H1 (cell line): ENCODE measurements around the gene FPR3. TPM values are rescaled to one million over a fixed set of nuclear protein-coding genes. Genes with fewer than 3 reads are reported as not detected.

Experiments used
- CTCF ChIA-PET: fragments of 300-600 bp; sonication (Branson Sonifier 250); formaldehyde crosslinking; loops from one replicate; lab custom pipeline; 2021; ENCODE audit not compliant: partially characterized antibody; lab: Charles Lee
- POLR2A ChIA-PET: fragments of 300-600 bp; sonication (Branson Sonifier 250); formaldehyde crosslinking; loops from one replicate; lab custom pipeline; 2021; ENCODE audit warnings: inconsistent platforms; ENCODE audit not compliant: partially characterized antibody; lab: Charles Lee
- DNase-seq, 2 experiments: peaks; one replicate each; pipeline versions ENCODE4 v3.0.0 to v3.0.0-alpha.2; 2010 to 2022; ENCODE audit warnings: low spot score in 2 of 2, low read depth in 1 of 2, mixed read lengths in 1 of 2
- FAIRE-seq: peaks from 2 replicates; lab custom pipeline; 2011; peaks lifted over from hg19 to GRCh38; lab: Jason Lieb, UNC
- H2AFZ ChIP-seq: 2 replicates; pipeline ENCODE4 v1.8.1; 2012; ENCODE audit warnings: low read length, inconsistent platforms
- H2AK5ac ChIP-seq: 2 replicates; pipeline ENCODE4 v1.6.1; 2013; ENCODE audit warnings: low read depth, low read length
- H2BK120ac ChIP-seq: replicated peaks from 2 replicates; pipeline ENCODE3; 2013; ENCODE audit warnings: low read depth, low read length, inconsistent platforms
- H2BK12ac ChIP-seq: 2 replicates; pipeline ENCODE4 v1.6.1; 2013; ENCODE audit warnings: low read depth, low read length
- H2BK15ac ChIP-seq: 2 replicates; pipeline ENCODE4 v1.6.1; 2013; ENCODE audit warnings: low read length
- H2BK20ac ChIP-seq: 2 replicates; pipeline ENCODE4 v1.6.1; 2013; ENCODE audit warnings: low read length
- H2BK5ac ChIP-seq: 2 replicates; pipeline ENCODE4 v1.6.1; 2013; ENCODE audit warnings: low read depth, low read length
- H3K14ac ChIP-seq: 2 replicates; pipeline ENCODE4 v1.6.1; 2013; ENCODE audit warnings: inconsistent platforms; ENCODE audit not compliant: insufficient read length
- H3K18ac ChIP-seq: 2 replicates; pipeline ENCODE4 v1.6.1; 2013; ENCODE audit warnings: low read length; ENCODE audit errors: extremely low read depth
- H3K23ac ChIP-seq: 2 replicates; pipeline ENCODE4 v1.6.1; 2013; ENCODE audit warnings: inconsistent platforms; ENCODE audit not compliant: insufficient read length
- H3K23me2 ChIP-seq: 2 replicates; pipeline ENCODE4 v1.6.1; 2013; ENCODE audit warnings: low read depth, low read length
- H3K27ac ChIP-seq: 2 replicates; pipeline ENCODE4 v1.6.1; 2011; ENCODE audit warnings: low read depth, low read length, inconsistent platforms
- H3K27me3 ChIP-seq, 4 experiments: replicated peaks in 1 of 4; 1 replicate in 1 of 4; 2 replicates in 3 of 4; pipeline versions ENCODE4 v1.6.1 to v1.8.1; 2011 to 2013; ENCODE audit warnings: low read length in 3 of 4, mild to moderate bottlenecking in 3 of 4, inconsistent platforms in 2 of 4, mixed read lengths in 2 of 4, moderate library complexity in 1 of 4; ENCODE audit not compliant: control insufficient read depth in 3 of 4, insufficient read depth in 3 of 4; ENCODE audit errors: extremely low read depth in 1 of 4
- H3K36me3 ChIP-seq, 4 experiments: 2 replicates each; pipeline versions ENCODE4 v1.6.1 to v1.8.1; 2011 to 2013; ENCODE audit warnings: mild to moderate bottlenecking in 4 of 4, low read length in 3 of 4, moderate library complexity in 2 of 4, control low read depth in 1 of 4, inconsistent platforms in 1 of 4; ENCODE audit not compliant: insufficient read depth in 4 of 4, control insufficient read depth in 2 of 4
- H3K4ac ChIP-seq: replicated peaks from 2 replicates; pipeline ENCODE3; 2013; ENCODE audit warnings: low read length, low read depth, mixed read lengths, inconsistent platforms; ENCODE audit not compliant: insufficient read length
- H3K4me1 ChIP-seq, 4 experiments: replicated peaks in 1 of 4; 1 replicate in 1 of 4; 2 replicates in 3 of 4; pipeline versions ENCODE4 v1.6.1 to v1.8.1; 2011 to 2013; ENCODE audit warnings: low read length in 3 of 4, inconsistent platforms in 2 of 4, mixed read lengths in 1 of 4; ENCODE audit not compliant: insufficient read depth in 4 of 4, control insufficient read depth in 3 of 4
- H3K4me2 ChIP-seq, 2 experiments: 2 replicates each; pipeline versions ENCODE4 v1.6.1 to v1.8.1; 2011 to 2013; ENCODE audit warnings: low read depth in 2 of 2, low read length in 2 of 2, control low read depth in 1 of 2, inconsistent platforms in 1 of 2, mild to moderate bottlenecking in 1 of 2; ENCODE audit not compliant: insufficient read depth in 1 of 2
- H3K4me3 ChIP-seq, 4 experiments: fragments of 200-600, 300-600 bp in 1 of 4; sonication (generic), shearing (Covaris generic), sonication (Bioruptor Twin) in 1 of 4; 2 replicates each; pipeline versions ENCODE4 v1.5.1 to v1.8.1; 2011 to 2016; ENCODE audit warnings: low read length in 4 of 4, low read depth in 3 of 4, control low read depth in 2 of 4, inconsistent platforms in 2 of 4, mild to moderate bottlenecking in 2 of 4, mixed read lengths in 1 of 4, moderate library complexity in 1 of 4; ENCODE audit not compliant: insufficient read depth in 2 of 4; ENCODE audit errors: extremely low read depth in 1 of 4
- H3K56ac ChIP-seq: replicated peaks from 2 replicates; pipeline ENCODE3; 2013; ENCODE audit warnings: low read depth, mild to moderate bottlenecking, mixed read lengths, low read length, inconsistent platforms; ENCODE audit not compliant: insufficient read length
- H3K79me1 ChIP-seq: 2 replicates; pipeline ENCODE4 v1.6.1; 2013; ENCODE audit warnings: low read depth, low read length, control low read depth
- H3K79me2 ChIP-seq, 2 experiments: 2 replicates each; pipeline versions ENCODE4 v1.6.1 to v1.8.1; 2012 to 2013; ENCODE audit warnings: low read length in 2 of 2, mild to moderate bottlenecking in 2 of 2, inconsistent platforms in 1 of 2; ENCODE audit not compliant: insufficient read depth in 2 of 2, control insufficient read depth in 1 of 2
- H3K9ac ChIP-seq, 4 experiments: replicated peaks in 1 of 4; 1 replicate in 1 of 4; 2 replicates in 3 of 4; pipeline versions ENCODE4 v1.6.1 to v1.8.1; 2011 to 2013; ENCODE audit warnings: low read depth in 3 of 4, low read length in 3 of 4, control low read depth in 2 of 4, mild to moderate bottlenecking in 2 of 4, moderate library complexity in 2 of 4, inconsistent platforms in 1 of 4; ENCODE audit errors: extremely low read depth in 1 of 4
- H3K9me3 ChIP-seq, 2 experiments: 2 replicates each; pipeline versions ENCODE4 v1.6.1 to v1.8.1; 2012 to 2013; ENCODE audit warnings: mild to moderate bottlenecking in 2 of 2, moderate library complexity in 2 of 2, control low read depth in 1 of 2, inconsistent platforms in 1 of 2, low read depth in 1 of 2, low read length in 1 of 2, mixed read lengths in 1 of 2; ENCODE audit not compliant: insufficient read depth in 2 of 2
- H4K20me1 ChIP-seq, 2 experiments: replicated peaks in 1 of 2; 2 replicates each; pipeline versions ENCODE3 to v1.8.1; 2011 to 2013; ENCODE audit warnings: inconsistent platforms in 2 of 2, low read length in 2 of 2, mild to moderate bottlenecking in 1 of 2; ENCODE audit not compliant: insufficient read depth in 2 of 2, control insufficient read depth in 1 of 2
- H4K5ac ChIP-seq: 2 replicates; pipeline ENCODE4 v1.6.1; 2013; ENCODE audit warnings: low read length, low read depth, mixed read lengths, inconsistent platforms; ENCODE audit not compliant: insufficient read length
- H4K8ac ChIP-seq: 2 replicates; pipeline ENCODE4 v1.8.0; 2013; ENCODE audit warnings: mild to moderate bottlenecking, moderate library complexity, low read length, inconsistent platforms; ENCODE audit not compliant: insufficient read depth; ENCODE audit errors: extremely low read depth
- H4K91ac ChIP-seq: replicated peaks from 2 replicates; pipeline ENCODE3; 2013; ENCODE audit warnings: low read length, mixed read lengths, inconsistent platforms; ENCODE audit not compliant: insufficient read length
- CTBP2 ChIP-seq: IDR thresholded peaks from 2 replicates; pipeline ENCODE4 v1.7.0; 2011; ENCODE audit warnings: borderline replicate concordance, mild to moderate bottlenecking, moderate library complexity, mixed read lengths, low read length; ENCODE audit not compliant: insufficient read depth, insufficient read length
- KDM1A ChIP-seq: fragments of 200-600, 300-600 bp; sonication (generic); IDR thresholded peaks from 2 replicates; pipeline ENCODE4 v1.7.1; 2016; ENCODE audit warnings: mild to moderate bottlenecking, low read length, borderline replicate concordance
- TEAD4 ChIP-seq: IDR thresholded peaks from 2 replicates; pipeline ENCODE4 v1.6.1; 2012; ENCODE audit warnings: low read depth, low read length, inconsistent platforms, mixed read lengths
- WGBS, 2 experiments: shearing (Covaris generic) in 1 of 2; methylation state at CpG; one replicate each; pipeline versions ENCODE4 v1.1.6 to v1.1.7; 2013 to 2015; ENCODE audit warnings: low lambda C conversion rate in 2 of 2, mixed read lengths in 2 of 2, inconsistent platforms in 1 of 2, low coverage in 1 of 2, missing lambda C conversion rate in 1 of 2; ENCODE audit not compliant: insufficient replicate concordance in 2 of 2, insufficient coverage in 1 of 2, insufficient read length in 1 of 2; ENCODE audit errors: extremely low coverage in 1 of 2, missing lambda C conversion rate in 1 of 2; 5-methylcytosine and 5-hydroxymethylcytosine counted together
- polyA plus RNA-seq, 7 experiments: library from polyadenylated mRNA; depleted of rRNA in 3 of 7; stranded (reverse) in 5 of 7; unstranded in 2 of 7; fragments of >200 nt in 5 of 7; fragments of 200-250 nt in 2 of 7; gene quantifications; 1 replicate in 5 of 7; 2 replicates in 1 of 7; 4 replicates in 1 of 7; pipeline versions ENCODE4 v1.2.1 to v1.2.3, GENCODE V29; 2011 to 2013; ENCODE audit warnings: missing spikeins in 2 of 7, mixed read lengths in 2 of 7
- total RNA-seq: library from RNA; stranded (reverse); fragmentation: NEBNext Ultra II Directional; extraction: Animal tissue kit (Norgen Biotek cat#: 25700); gene quantifications from 2 replicates; pipeline ENCODE4 v1.2.1, GENCODE V29; 2021

Gene FPR3
- total and polyA plus RNA-seq, 2 of the 8 experiments (the other 6 are each of a cell fraction or from before 2014, with no cell fraction given) = not detected

DNA sequence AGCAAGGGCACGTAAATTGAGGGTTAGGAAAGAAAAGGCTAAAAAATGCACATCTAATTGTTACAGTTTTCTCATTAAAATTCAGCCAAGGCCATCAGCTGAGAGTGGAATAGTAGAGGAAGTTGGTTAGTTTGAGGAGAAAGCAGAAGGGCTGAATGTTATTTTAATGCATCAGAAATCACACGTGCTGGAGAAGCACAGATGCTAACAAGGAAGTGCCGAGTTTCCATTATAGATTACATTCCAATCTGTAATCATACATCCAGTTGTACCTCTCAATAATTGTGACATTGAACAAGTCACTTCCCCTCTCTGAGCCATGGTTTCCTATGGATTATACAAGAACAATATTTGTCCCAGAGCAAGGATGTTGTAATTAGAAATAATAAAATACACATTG lies 25.1 kb downstream of the FPR3 start:
- Histone ChIP-seq H3K9me3 (peaks cover 10 to 13% of the 10 kb centered on the region in 2 experiments; a peak in 2 of 4 replicates), H4K5ac (no peak overlapping the region), H3K27ac (no peak overlapping the region), H2BK120ac (no peak overlapping the region), H2AFZ (no peak overlapping the region), H3K4me2 (no peak overlapping the region), H2BK20ac (no peak overlapping the region), H2BK5ac (no peak overlapping the region), H3K9ac (no peak overlapping the region), H3K23ac (no peak overlapping the region), H2AK5ac (no peak overlapping the region), H3K36me3 (no peaks in the 10 kb centered on the region), H3K79me2 (no peaks in the 10 kb centered on the region), H4K8ac (no peak overlapping the region), H3K18ac (no peak overlapping the region), H2BK12ac (no peak overlapping the region), H2BK15ac (no peak overlapping the region), H3K56ac (no peak overlapping the region), H3K79me1 (no peaks in the 10 kb centered on the region), H4K20me1 (no peaks in the 10 kb centered on the region), H4K91ac (no peak overlapping the region), H3K23me2 (no peaks in the 10 kb centered on the region), H3K14ac (no peak overlapping the region), H3K4me3 (no peak overlapping the region), H3K27me3 (no peaks in the 10 kb centered on the region), H3K4me1 (no peaks in the 10 kb centered on the region), H3K4ac (no peak overlapping the region)
- CTCF ChIA-PET = interaction anchor here (0.6 kb wide), 1 partner anchor 1767 kb away, joined by 5 read pairs; no protein-coding TSS in a partner anchor
- no peak for FAIRE-seq
- POLR2A ChIA-PET = interaction anchor here (0.8 kb wide), 1 partner anchor 12 kb away, joined by 3 read pairs; no protein-coding TSS in a partner anchor
- 78% methylated on average over 3 of the region's 3 CpGs; no CpG with 5 or more reads in 1 of the 2 experiments for WGBS, 2 experiments
- DNase-seq = no peak
- TF ChIP-seq CTBP2 = no peak
- no peak for TF ChIP-seq KDM1A
- TF ChIP-seq TEAD4 = no peak
